H1 (cell line): ENCODE data around the gene ERGIC3.

Source experiments
- CTCF ChIP-seq, 3 experiments: IDR thresholded peaks; 1 replicate in 2 of 3; 2 replicates in 1 of 3; pipeline versions ENCODE4 v1.5.1 to v1.6.1; 2011; ENCODE audit warnings: low read length in 3 of 3, mild to moderate bottlenecking in 3 of 3, inconsistent platforms in 2 of 3, low read depth in 1 of 3, moderate library complexity in 1 of 3; ENCODE audit not compliant: insufficient read depth in 1 of 3; ENCODE audit errors: control extremely low read depth in 1 of 3
- EZH2 ChIP-seq: fragments of 200-600 bp; sonication (generic); IDR thresholded peaks from 2 replicates; pipeline ENCODE4 v1.7.1; 2012; ENCODE audit warnings: low read depth, mild to moderate bottlenecking, moderate library complexity, low read length, inconsistent platforms; ENCODE audit not compliant: severe bottlenecking
- POLR2A ChIP-seq, 2 experiments: IDR thresholded peaks; 1 replicate in 1 of 2; 2 replicates in 1 of 2; pipeline ENCODE4 v1.6.1; 2011; ENCODE audit warnings: low read depth in 2 of 2, low read length in 2 of 2, mild to moderate bottlenecking in 2 of 2; ENCODE audit errors: control extremely low read depth in 1 of 2
- RXRA ChIP-seq: IDR thresholded peaks from 2 replicates; pipeline ENCODE4 v1.6.1; 2011; ENCODE audit warnings: low read depth, mild to moderate bottlenecking, low read length, moderate library complexity; ENCODE audit not compliant: insufficient read depth
- TAF1 ChIP-seq: IDR thresholded peaks from 2 replicates; pipeline ENCODE4 v1.6.1; 2011; ENCODE audit warnings: mild to moderate bottlenecking, low read depth, low read length

- TF ChIP-seq TAF1, result no peak
- TF ChIP-seq CTCF (IDR thresholded peaks at IDR 0.05; ENCODE audit: control extremely low read depth in 1 of 3, insufficient read depth in 1 of 3, low read depth in 1 of 3, low read length in 3 of 3), result no peak
- TF ChIP-seq POLR2A (IDR thresholded peaks at IDR 0.05; ENCODE audit: control extremely low read depth in 1 of 2, low read depth in 2 of 2, low read length in 2 of 2), result no peak
- TF ChIP-seq RXRA, result no peak
- TF ChIP-seq EZH2, result no peak
Measured at GRCh38 chr20:35515341-35515740, 26.5 kb upstream of the ERGIC3 start.
